GM12878 (cell line): Measurements from ENCODE around the gene SGMS1. TPM values are rescaled to one million over a fixed set of nuclear protein-coding genes. Genes with fewer than 3 reads are reported as not detected.
A peak's percentile ranks its signal among the peaks of the same experiment; 100 is the strongest.

Source experiments
- BMI1 ChIP-seq: fragments of 450-650 bp; IDR thresholded peaks from 2 replicates; pipeline ENCODE4 v1.6.1; 2016; ENCODE audit warnings: mild to moderate bottlenecking, moderate library complexity, borderline replicate concordance
- CREM ChIP-seq: IDR thresholded peaks from 2 replicates; pipeline ENCODE4 v1.6.1; 2014; ENCODE audit warnings: antibody characterized with exemption, low read depth
- EED ChIP-seq: sonication (generic); IDR thresholded peaks from 2 replicates; pipeline ENCODE4 v1.6.1; 2016; ENCODE audit warnings: antibody characterized with exemption, low read depth
- EGR1 ChIP-seq, 2 experiments: IDR thresholded peaks; 1 replicate in 1 of 2; 2 replicates in 1 of 2; pipeline ENCODE4 v1.6.1; 2011 to 2012; ENCODE audit warnings: low read depth in 2 of 2, low read length in 2 of 2, borderline replicate concordance in 1 of 2, mild to moderate bottlenecking in 1 of 2, moderate library complexity in 1 of 2
- HDGF ChIP-seq: fragments of 450-650 bp; IDR thresholded peaks from 2 replicates; pipeline ENCODE4 v1.6.1; 2016; ENCODE audit warnings: antibody characterized with exemption
- KDM1A ChIP-seq: fragments of 200-600 bp; sonication (generic); IDR thresholded peaks from 2 replicates; pipeline ENCODE4 v1.6.1; 2016; ENCODE audit warnings: borderline replicate concordance
- LARP7 ChIP-seq: fragments of 450-650 bp; IDR thresholded peaks from 2 replicates; pipeline ENCODE4 v1.6.1; 2017; ENCODE audit warnings: mild to moderate bottlenecking
- MEF2A ChIP-seq: IDR thresholded peaks from 2 replicates; pipeline ENCODE4 v1.6.1; 2011; ENCODE audit warnings: low read depth, mild to moderate bottlenecking, low read length, moderate library complexity; ENCODE audit not compliant: insufficient read depth
- MYC ChIP-seq: IDR thresholded peaks from 2 replicates; pipeline ENCODE4 v1.6.1; 2011; ENCODE audit warnings: mild to moderate bottlenecking, low read length, moderate library complexity, inconsistent platforms; ENCODE audit not compliant: insufficient read depth, insufficient replicate concordance, insufficient read length, severe bottlenecking
- NR2C2 ChIP-seq: IDR thresholded peaks from 2 replicates; pipeline ENCODE4 v1.6.1; 2011; ENCODE audit warnings: borderline replicate concordance, low read depth; ENCODE audit not compliant: control insufficient read depth, insufficient read length
- NR2F1 ChIP-seq: fragments of 450-650 bp; conservative IDR thresholded peaks from 2 replicates; pipeline ENCODE4 v1.6.1; 2017; ENCODE audit warnings: mild to moderate bottlenecking
- PML ChIP-seq: IDR thresholded peaks from 2 replicates; pipeline ENCODE4 v1.6.1; 2012; ENCODE audit warnings: low read length, inconsistent platforms
- RELB ChIP-seq: fragments of 450-650 bp; IDR thresholded peaks from 2 replicates; pipeline ENCODE4 v1.6.1; 2017; ENCODE audit warnings: low read depth, mild to moderate bottlenecking, moderate library complexity
- TCF12 ChIP-seq: IDR thresholded peaks from 2 replicates; pipeline ENCODE4 v1.6.1; 2011; ENCODE audit warnings: low read depth, mild to moderate bottlenecking, low read length
- ZBED1 ChIP-seq: IDR thresholded peaks from 2 replicates; pipeline ENCODE4 v1.6.1; 2016; ENCODE audit warnings: borderline replicate concordance
- ZBTB40 ChIP-seq: fragments of 450-650 bp; IDR thresholded peaks from 2 replicates; pipeline ENCODE4 v1.6.1; 2016; ENCODE audit warnings: mild to moderate bottlenecking, moderate library complexity, borderline replicate concordance
- ZNF207 ChIP-seq: fragments of 450-650 bp; IDR thresholded peaks from 2 replicates; pipeline ENCODE4 v1.6.1; 2014; ENCODE audit warnings: antibody characterized with exemption, mild to moderate bottlenecking, borderline replicate concordance
- polyA plus RNA-seq, 11 experiments: library from polyadenylated mRNA; depleted of rRNA in 4 of 11; unstranded in 6 of 11; stranded (reverse) in 5 of 11; fragments of >200 nt; fragmentation: Nextera tagmentation in 4 of 11; fragmentation: Illumina TruSeq in 1 of 11; extraction: Ambion mirVana in 4 of 11; extraction: Trizol in 1 of 11; gene quantifications; 1 replicate in 1 of 11; 2 replicates in 10 of 11; pipeline versions ENCODE4 v1.2.1 to v1.2.3, GENCODE V29; 2011 to 2016; ENCODE audit warnings: inconsistent platforms in 2 of 11, missing spikeins in 2 of 11, low read depth in 1 of 11
- total RNA-seq, 4 experiments: library from RNA; depleted of rRNA in 3 of 4; stranded (reverse); fragments of >200 nt in 3 of 4; fragmentation: Illumina TruSeq in 1 of 4; extraction: Trizol in 1 of 4; gene quantifications; 2 replicates each; pipeline versions ENCODE4 v1.2.1 to v1.2.3, GENCODE V29; 2013 to 2021
- TF ChIP-seq, protein P1 (sequence below): IDR thresholded peaks from 2 replicates; pipeline ENCODE4 v1.6.1; 2012; ENCODE audit warnings: improper control_type of control experiment, low read depth, low read length; ENCODE audit not compliant: insufficient replicate concordance

Gene SGMS1
- total and polyA plus RNA-seq, 10 of the 15 experiments (the other 5 are each of a cell fraction or from before 2014, with no cell fraction given) = 1.4 to 14.5 (median 4.9) TPM

GRCh38 chr10:50622706-50623662, 772 bp downstream of the SGMS1 start (continued):
- TF ChIP-seq RELB (no peak), KDM1A (no peak), NR2F1 (no peak; the same call in 1 of the 2 replicates), EGR1 (IDR thresholded peaks at IDR 0.05; ENCODE audit: borderline replicate concordance in 1 of 2, low read depth in 2 of 2, low read length in 2 of 2) (peak in 1 of 2 experiments; percentile 51; a peak in 1 of 3 replicates), PML (no peak), MEF2A (no peak), NR2C2 (no peak), TCF12 (no peak), CREM (no peak), ZBTB40 (no peak), BMI1 (no peak), ZBED1 (no peak), LARP7 (0 out of 2 replicates have a peak, but pooled peaks have one; percentile 48), ZNF207 (no peak), MYC (no peak), EED (no peak), HDGF (no peak)
- TF ChIP-seq, protein P1, sequence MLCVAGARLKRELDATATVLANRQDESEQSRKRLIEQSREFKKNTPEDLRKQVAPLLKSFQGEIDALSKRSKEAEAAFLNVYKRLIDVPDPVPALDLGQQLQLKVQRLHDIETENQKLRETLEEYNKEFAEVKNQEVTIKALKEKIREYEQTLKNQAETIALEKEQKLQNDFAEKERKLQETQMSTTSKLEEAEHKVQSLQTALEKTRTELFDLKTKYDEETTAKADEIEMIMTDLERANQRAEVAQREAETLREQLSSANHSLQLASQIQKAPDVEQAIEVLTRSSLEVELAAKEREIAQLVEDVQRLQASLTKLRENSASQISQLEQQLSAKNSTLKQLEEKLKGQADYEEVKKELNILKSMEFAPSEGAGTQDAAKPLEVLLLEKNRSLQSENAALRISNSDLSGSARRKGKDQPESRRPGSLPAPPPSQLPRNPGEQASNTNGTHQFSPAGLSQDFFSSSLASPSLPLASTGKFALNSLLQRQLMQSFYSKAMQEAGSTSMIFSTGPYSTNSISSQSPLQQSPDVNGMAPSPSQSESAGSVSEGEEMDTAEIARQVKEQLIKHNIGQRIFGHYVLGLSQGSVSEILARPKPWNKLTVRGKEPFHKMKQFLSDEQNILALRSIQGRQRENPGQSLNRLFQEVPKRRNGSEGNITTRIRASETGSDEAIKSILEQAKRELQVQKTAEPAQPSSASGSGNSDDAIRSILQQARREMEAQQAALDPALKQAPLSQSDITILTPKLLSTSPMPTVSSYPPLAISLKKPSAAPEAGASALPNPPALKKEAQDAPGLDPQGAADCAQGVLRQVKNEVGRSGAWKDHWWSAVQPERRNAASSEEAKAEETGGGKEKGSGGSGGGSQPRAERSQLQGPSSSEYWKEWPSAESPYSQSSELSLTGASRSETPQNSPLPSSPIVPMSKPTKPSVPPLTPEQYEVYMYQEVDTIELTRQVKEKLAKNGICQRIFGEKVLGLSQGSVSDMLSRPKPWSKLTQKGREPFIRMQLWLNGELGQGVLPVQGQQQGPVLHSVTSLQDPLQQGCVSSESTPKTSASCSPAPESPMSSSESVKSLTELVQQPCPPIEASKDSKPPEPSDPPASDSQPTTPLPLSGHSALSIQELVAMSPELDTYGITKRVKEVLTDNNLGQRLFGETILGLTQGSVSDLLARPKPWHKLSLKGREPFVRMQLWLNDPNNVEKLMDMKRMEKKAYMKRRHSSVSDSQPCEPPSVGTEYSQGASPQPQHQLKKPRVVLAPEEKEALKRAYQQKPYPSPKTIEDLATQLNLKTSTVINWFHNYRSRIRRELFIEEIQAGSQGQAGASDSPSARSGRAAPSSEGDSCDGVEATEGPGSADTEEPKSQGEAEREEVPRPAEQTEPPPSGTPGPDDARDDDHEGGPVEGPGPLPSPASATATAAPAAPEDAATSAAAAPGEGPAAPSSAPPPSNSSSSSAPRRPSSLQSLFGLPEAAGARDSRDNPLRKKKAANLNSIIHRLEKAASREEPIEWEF = no peak
